GM12864 (cell line): Measurements from ENCODE around the gene SLC22A4.

Experiments used
- DNase-seq: peaks from one replicate; pipeline ENCODE4 v3.0.0-alpha.2; 2011; ENCODE audit warnings: low read depth
- H3K4me3 ChIP-seq: 2 replicates; pipeline ENCODE4 v1.5.1; 2011; ENCODE audit warnings: mild to moderate bottlenecking, low read depth, low read length, control low read depth
- TF ChIP-seq, protein P1 (sequence below): IDR thresholded peaks from 2 replicates; pipeline ENCODE4 v1.5.1; 2011; ENCODE audit warnings: low read depth, mild to moderate bottlenecking, moderate library complexity, low read length, control low read depth, inconsistent platforms; ENCODE audit errors: missing control alignments

Gene SLC22A4

GRCh38 chr5:132293992-132294727, at the start of gene SLC22A4:
TSS of gene SLC22A4 (plus strand) at chr5:132294394. CDS start at chr5:132294617, 223 bp downstream.
- H3K4me3 ChIP-seq = peak within 1 kb of the TSS; percentile 53
- TF ChIP-seq, protein P1, sequence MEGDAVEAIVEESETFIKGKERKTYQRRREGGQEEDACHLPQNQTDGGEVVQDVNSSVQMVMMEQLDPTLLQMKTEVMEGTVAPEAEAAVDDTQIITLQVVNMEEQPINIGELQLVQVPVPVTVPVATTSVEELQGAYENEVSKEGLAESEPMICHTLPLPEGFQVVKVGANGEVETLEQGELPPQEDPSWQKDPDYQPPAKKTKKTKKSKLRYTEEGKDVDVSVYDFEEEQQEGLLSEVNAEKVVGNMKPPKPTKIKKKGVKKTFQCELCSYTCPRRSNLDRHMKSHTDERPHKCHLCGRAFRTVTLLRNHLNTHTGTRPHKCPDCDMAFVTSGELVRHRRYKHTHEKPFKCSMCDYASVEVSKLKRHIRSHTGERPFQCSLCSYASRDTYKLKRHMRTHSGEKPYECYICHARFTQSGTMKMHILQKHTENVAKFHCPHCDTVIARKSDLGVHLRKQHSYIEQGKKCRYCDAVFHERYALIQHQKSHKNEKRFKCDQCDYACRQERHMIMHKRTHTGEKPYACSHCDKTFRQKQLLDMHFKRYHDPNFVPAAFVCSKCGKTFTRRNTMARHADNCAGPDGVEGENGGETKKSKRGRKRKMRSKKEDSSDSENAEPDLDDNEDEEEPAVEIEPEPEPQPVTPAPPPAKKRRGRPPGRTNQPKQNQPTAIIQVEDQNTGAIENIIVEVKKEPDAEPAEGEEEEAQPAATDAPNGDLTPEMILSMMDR = no peak
- no peak for DNase-seq

GRCh38 chr5:132245593-132245992, 48.6 kb upstream of the SLC22A4 start:
- DNase-seq = no peak
- no peak overlapping the region for H3K4me3 ChIP-seq
- TF ChIP-seq, protein P1 = no peak

- no peak for DNase-seq
- H3K4me3 ChIP-seq = no peak overlapping the region
These were observed 47.4 kb upstream of the SLC22A4 start for GRCh38 chr5:132246806-132247205.

DNA sequence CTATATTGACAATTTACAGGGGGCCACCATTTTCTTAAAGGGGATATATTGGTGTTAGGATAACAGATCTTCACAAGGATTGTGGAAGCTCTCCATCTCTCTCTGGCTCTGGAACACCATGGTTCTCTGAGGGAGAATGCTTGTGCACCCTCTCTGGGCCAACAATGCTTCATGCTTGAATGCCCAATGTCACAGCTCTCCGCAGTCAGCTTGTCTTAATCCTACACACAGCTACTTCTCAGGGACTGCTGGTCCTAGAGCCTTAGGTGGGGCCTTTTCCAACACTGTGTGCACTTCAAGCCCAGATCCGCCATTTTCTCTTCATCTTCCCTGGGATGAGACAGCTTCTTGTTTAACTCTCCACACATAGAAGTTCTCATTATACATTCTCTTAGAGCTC, 43.6 kb upstream of the SLC22A4 start:
- no peak for DNase-seq
- TF ChIP-seq, protein P1 = no peak
- H3K4me3 ChIP-seq = no peak overlapping the region

More at GRCh38 chr5:132246806-132247205, 47.4 kb upstream of the SLC22A4 start:
- TF ChIP-seq, protein P1 = no peak

- no peak for DNase-seq
- no peak overlapping the region for H3K4me3 ChIP-seq
- TF ChIP-seq, protein P1 = no peak
These were observed 42.9 kb upstream of the SLC22A4 start for GRCh38 chr5:132251220-132251725.

DNA sequence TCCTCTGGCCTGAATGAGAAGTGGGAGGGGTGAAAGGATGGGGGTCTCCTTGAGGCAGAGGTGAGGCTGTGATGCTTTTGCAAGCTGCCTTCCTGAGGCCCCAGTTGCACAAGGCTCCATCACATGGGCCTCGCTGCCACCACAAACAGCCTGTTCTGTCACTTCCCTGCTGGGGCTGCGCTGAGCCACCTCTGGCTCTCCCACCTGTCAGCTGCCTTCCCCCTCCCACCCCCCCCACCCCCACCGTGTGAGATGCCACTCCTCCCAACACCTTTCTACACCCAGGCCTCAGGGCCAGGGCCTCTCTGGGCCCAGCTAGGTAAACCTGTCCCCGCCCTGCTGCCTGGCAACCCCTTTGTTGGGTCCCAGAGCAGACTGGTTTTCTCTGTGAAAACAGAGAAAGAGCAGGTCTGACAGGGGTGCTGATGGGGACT, 41.2 kb upstream of the SLC22A4 start:
- no peak for DNase-seq
- TF ChIP-seq, protein P1 = no peak
- H3K4me3 ChIP-seq = no peak overlapping the region
